Endothelial cell of umbilical vein (primary cell): ENCODE data around the gene LYSMD4. TPM values are rescaled to one million over a fixed set of nuclear protein-coding genes. Genes with fewer than 3 reads are reported as not detected.

Experiments used
- BruUV-seq: library from RNA; stranded (reverse); fragments of 400-500 nt; replicated peaks from 2 replicates; lab custom pipeline; 2021; lab: Mats Ljungman, UMichigan
- CTCF ChIA-PET: fragments of 300-600, 350-600 bp; sonication (Branson Sonifier 250); formaldehyde crosslinking; loops from one replicate; lab custom pipeline; 2021; ENCODE audit warnings: antibody characterized with exemption, inconsistent platforms; lab: Charles Lee
- POLR2A ChIA-PET: fragments of 300-600, 350-600 bp; sonication (Branson Sonifier 250); formaldehyde crosslinking; loops from one replicate; lab custom pipeline; 2021; ENCODE audit warnings: antibody characterized with exemption, inconsistent platforms; lab: Charles Lee
- DNase-seq: peaks from one replicate; pipeline ENCODE4 v3.0.0-alpha.2; 2011; ENCODE audit warnings: low read depth, low spot score
- FAIRE-seq: peaks from 2 replicates; lab custom pipeline; 2011; peaks lifted over from hg19 to GRCh38; lab: Jason Lieb, UNC
- H2AFZ ChIP-seq: 2 replicates; pipeline ENCODE4 v1.6.0; 2012; ENCODE audit warnings: low read depth, low read length, control low read depth, inconsistent platforms
- H3K27ac ChIP-seq: 2 replicates; pipeline ENCODE4 v1.5.1; 2011; ENCODE audit warnings: low read depth, mild to moderate bottlenecking, control low read depth, low read length, moderate library complexity; ENCODE audit not compliant: insufficient read depth
- H3K27me3 ChIP-seq, 2 experiments: 2 replicates each; pipeline versions ENCODE4 v1.6.0 to v1.6.1; 2011; ENCODE audit warnings: low read length in 2 of 2, mixed read lengths in 1 of 2; ENCODE audit not compliant: control insufficient read depth in 2 of 2, insufficient read depth in 2 of 2
- H3K36me3 ChIP-seq, 2 experiments: 2 replicates in 1 of 2; 3 replicates in 1 of 2; pipeline ENCODE4 v1.5.1; 2011; ENCODE audit warnings: low read length in 2 of 2, mild to moderate bottlenecking in 1 of 2, moderate library complexity in 1 of 2; ENCODE audit not compliant: control insufficient read depth in 2 of 2, insufficient read depth in 2 of 2; ENCODE audit errors: extremely low read depth in 1 of 2
- H3K4me1 ChIP-seq: 3 replicates; pipeline ENCODE4 v1.5.1; 2011; ENCODE audit warnings: mild to moderate bottlenecking, low read length; ENCODE audit not compliant: control insufficient read depth, insufficient read depth; ENCODE audit errors: extremely low read depth
- H3K4me2 ChIP-seq: 2 replicates; pipeline ENCODE4 v1.6.1; 2011; ENCODE audit warnings: low read length, control low read depth, mixed read lengths; ENCODE audit not compliant: insufficient read depth
- H3K4me3 ChIP-seq, 3 experiments: fragments of 200-600 bp in 1 of 3; sonication (generic), shearing (Covaris generic) in 1 of 3; replicated peaks in 1 of 3; 2 replicates each; pipeline ENCODE4 v1.5.1; 2011 to 2016; ENCODE audit warnings: control low read depth in 3 of 3, low read length in 3 of 3, mild to moderate bottlenecking in 2 of 3, inconsistent platforms in 1 of 3, low read depth in 1 of 3, moderate library complexity in 1 of 3; ENCODE audit not compliant: insufficient read depth in 1 of 3
- H3K79me2 ChIP-seq: 2 replicates; pipeline ENCODE4 v1.6.0; 2012; ENCODE audit warnings: low read length, inconsistent platforms; ENCODE audit not compliant: control insufficient read depth, insufficient read depth
- H3K9ac ChIP-seq: replicated peaks from 2 replicates; pipeline ENCODE3; 2011; ENCODE audit warnings: low read length, control low read depth; ENCODE audit not compliant: insufficient read depth; ENCODE audit errors: extremely low read depth
- H3K9me1 ChIP-seq: replicated peaks from 3 replicates; pipeline ENCODE4 v1.6.0; 2011; ENCODE audit warnings: mild to moderate bottlenecking, low read length; ENCODE audit not compliant: control insufficient read depth, insufficient read depth; ENCODE audit errors: extremely low read depth
- H3K9me3 ChIP-seq: replicated peaks from 2 replicates; pipeline ENCODE4 v1.5.1; 2012; ENCODE audit warnings: low read length, inconsistent platforms; ENCODE audit not compliant: control insufficient read depth, insufficient read depth
- H4K20me1 ChIP-seq: replicated peaks from 2 replicates; pipeline ENCODE3; 2011; ENCODE audit warnings: mild to moderate bottlenecking, low read length; ENCODE audit not compliant: control insufficient read depth, insufficient read depth; ENCODE audit errors: extremely low read depth
- CTCF ChIP-seq, 2 donors: IDR thresholded peaks; 1 replicate in 1 of 2; 2 replicates in 1 of 2; pipeline ENCODE4 v1.5.1; 2011; ENCODE audit warnings: low read length in 2 of 2, mild to moderate bottlenecking in 2 of 2, moderate library complexity in 2 of 2, control low read depth in 1 of 2, inconsistent platforms in 1 of 2, low read depth in 1 of 2; ENCODE audit not compliant: insufficient read depth in 1 of 2; ENCODE audit errors: extremely low read depth in 1 of 2
- FOS ChIP-seq: IDR thresholded peaks from 2 replicates; pipeline ENCODE4 v1.6.1; 2011; ENCODE audit warnings: mild to moderate bottlenecking, low read length, moderate library complexity, borderline replicate concordance; ENCODE audit not compliant: insufficient read depth
- GATA2 ChIP-seq: IDR thresholded peaks from 2 replicates; pipeline ENCODE4 v1.7.0; 2011; ENCODE audit warnings: low read depth, mild to moderate bottlenecking, moderate library complexity, mixed read lengths, low read length; ENCODE audit not compliant: insufficient read length, insufficient read depth
- POLR2A ChIP-seq: IDR thresholded peaks from 2 replicates; pipeline ENCODE4 v1.6.1; 2012; ENCODE audit warnings: low read depth, mild to moderate bottlenecking, control low read depth, low read length
- POLR2AphosphoS5 ChIP-seq: IDR thresholded peaks from 2 replicates; pipeline ENCODE4 v1.6.1; 2012; ENCODE audit warnings: low read depth, mild to moderate bottlenecking, control low read depth, low read length, moderate library complexity; ENCODE audit not compliant: insufficient read depth
- dilution Hi-C: fragments of 300-500 bp; cut with MboI; formaldehyde crosslinking; loops from one replicate; pipeline ENCODE4 v1.15.0; 2019; ENCODE audit warnings: low sequenced_read_pairs; ENCODE audit not compliant: extremely low pct_ligation_motif_present
- intact Hi-C: fragments of 100-400 bp; cut with micrococcal nuclease; formaldehyde crosslinking; loops from one replicate; pipeline ENCODE4 v1.10.0; 2022
- polyA plus RNA-seq, 4 experiments: library from polyadenylated mRNA; depleted of rRNA in 3 of 4; stranded (reverse) in 3 of 4; unstranded in 1 of 4; fragments of >200 nt; gene quantifications; 2 replicates each; pipeline versions ENCODE4 v1.2.1 to v1.2.3, GENCODE V29; 2011 to 2012; ENCODE audit warnings: missing spikeins in 1 of 4
- total RNA-seq: library from RNA; stranded (reverse); gene quantifications from 2 replicates; pipeline ENCODE4 v1.2.3, GENCODE V29; 2021

LYSMD4 gene
- total and polyA plus RNA-seq, 2 donors (not counting 3 experiments of a cell fraction or from before 2014, with no cell fraction given) = 7.0 to 7.1 TPM

- H3K9me3 ChIP-seq = no peaks in the 10 kb centered on the region
- H3K4me2 ChIP-seq = peak overlapping the region; percentile 89
- FAIRE-seq = peak; percentile 84
- CTCF ChIA-PET = interaction anchor here (0.6 to 6.1 kb wide), 121 partner anchors 9 to 868 kb away, joined by 3 to 230 read pairs (median 6); partner anchors contain the start of genes LRRC28, LYSMD4, MEF2A and SYNM
- no peaks in the 10 kb centered on the region for H4K20me1 ChIP-seq
- peak overlapping the region; percentile 89 for H3K9ac ChIP-seq
- H3K4me1 ChIP-seq = peaks cover 46% of the 10 kb centered on the region
- no peaks in the 10 kb centered on the region for H3K27me3 ChIP-seq
- dilution Hi-C loops (loop anchor here (25.0 kb wide), 1 partner anchor 417 kb away; no protein-coding TSS in a partner anchor), intact Hi-C loops (loop anchor here (1.0 to 5.0 kb wide), 8 partner anchors 51 to 602 kb away; partner anchors contain the start of gene MEF2A)
- DNase-seq = peak; percentile 92
- BruUV-seq = no TSS peak
- no peak overlapping the region for H3K4me3 ChIP-seq
- peak overlapping the region; percentile 75 for H3K27ac ChIP-seq
- no peaks in the 10 kb centered on the region for H3K36me3 ChIP-seq
- POLR2A ChIA-PET = interaction anchor here (0.6 to 1.6 kb wide), 4 partner anchors 29 to 417 kb away, joined by 3 to 9 read pairs (median 4); partner anchors contain the start of genes LYSMD4 and MEF2A
- no peaks in the 10 kb centered on the region for H3K79me2 ChIP-seq
- TF ChIP-seq GATA2 = peak; percentile 11
- TF ChIP-seq CTCF (IDR thresholded peaks at IDR 0.05; ENCODE audit: extremely low read depth in 1 of 2, insufficient read depth in 1 of 2, low read depth in 1 of 2, low read length in 2 of 2) = peak; percentile 50 to 61
- no peak for TF ChIP-seq POLR2AphosphoS5
- TF ChIP-seq POLR2A = no peak
- no peak for TF ChIP-seq FOS
- no peaks in the 10 kb centered on the region for H3K9me1 ChIP-seq
- H2AFZ ChIP-seq = no peak overlapping the region
Measured at GRCh38 chr15:99704444-99704838, 28.8 kb downstream of the LYSMD4 start.
